Thyroid gland (tissue), 4 donors: ENCODE measurements around the gene CFAP299. TPM values are rescaled to one million over a fixed set of nuclear protein-coding genes. Genes with fewer than 3 reads are reported as not detected.
A peak's percentile ranks its signal among the peaks of the same experiment; 100 is the strongest.
"Not testable (repeated sequence)": the region's sequence is repeated elsewhere in the genome, so short reads cannot be mapped to it uniquely, and the experiment has no call there.

Experiments used
- DNase-seq, 2 donors: peaks; one replicate each; pipeline ENCODE4 v3.0.0-alpha.2; 2019
- H3K27ac ChIP-seq, 3 donors: fragments of 200-600 bp; sonication (generic); 1 replicate in 2 of 3; 2 replicates in 1 of 3; pipeline ENCODE4 v1.5.1; 2016 to 2019; ENCODE audit warnings: mild to moderate bottlenecking in 1 of 3, moderate library complexity in 1 of 3
- H3K27me3 ChIP-seq: fragments of 200-600 bp; sonication (generic); one replicate; pipeline ENCODE4 v1.5.1; 2019
- H3K36me3 ChIP-seq, 2 donors: fragments of 200-600 bp; sonication (generic); one replicate each; pipeline ENCODE4 v1.5.1; 2016 to 2019
- H3K4me1 ChIP-seq, 2 donors: fragments of 200-600 bp; sonication (generic); one replicate each; pipeline ENCODE4 v1.5.1; 2017 to 2019
- H3K4me3 ChIP-seq, 3 donors: fragments of 200-600 bp; sonication (generic); replicated peaks in 1 of 3; 1 replicate in 2 of 3; 2 replicates in 1 of 3; pipeline ENCODE4 v1.5.1; 2016; ENCODE audit warnings: mild to moderate bottlenecking in 1 of 3
- H3K9me3 ChIP-seq: fragments of 200-600 bp; sonication (generic); one replicate; pipeline ENCODE4 v1.5.1; 2017
- POLR2A ChIP-seq, 2 donors: fragments of 450-650 bp; IDR thresholded peaks; one replicate each; pipeline ENCODE4 v1.6.1; 2017; ENCODE audit warnings: antibody characterized with exemption in 2 of 2, mild to moderate bottlenecking in 2 of 2, moderate library complexity in 1 of 2
- WGBS, 2 donors: methylation state at CpG; one replicate each; pipeline ENCODE4 v1.1.5; 2017; 5-methylcytosine and 5-hydroxymethylcytosine counted together
- intact Hi-C: fragments of 100-400 bp; cut with DNase I; formaldehyde crosslinking; loops from one replicate; pipeline ENCODE4 v1.15.1; 2023
- total RNA-seq, 4 donors: library from RNA; depleted of rRNA; stranded (reverse); fragments of >200 nt; gene quantifications; one replicate each; pipeline ENCODE4 v1.2.3, GENCODE V29; 2016
- TF ChIP-seq, protein P1 (sequence below), 6 experiments: fragments of 200-600 bp in 3 of 6; fragments of 450-650 bp in 3 of 6; sonication (generic) in 3 of 6; IDR thresholded peaks; one replicate each; pipeline ENCODE4 v1.5.1; 2016 to 2019; ENCODE audit warnings: antibody characterized with exemption in 6 of 6, mild to moderate bottlenecking in 2 of 6, inconsistent platforms in 1 of 6, moderate library complexity in 1 of 6

Gene CFAP299
- 1 to 10 TPM in 3 of 4 donors, not detected in 1; 1.3 to 2.8 (median 2.7) TPM for total RNA-seq

- H3K4me3 ChIP-seq: peak within 1 kb of the TSS; percentile 16 to 79 (median 40)
- WGBS, 2 donors: 0 to 1% methylated on average over 15 to 44 of the region's 49 CpGs
- H3K36me3 ChIP-seq: no peaks in the 10 kb centered on the region
- H3K4me1 ChIP-seq: no peaks in the 10 kb centered on the region
- intact Hi-C loops: no loop called here
- no peaks in the 10 kb centered on the region for H3K27me3 ChIP-seq
- TF ChIP-seq POLR2A (IDR thresholded peaks at IDR 0.05): peak in 1 of 2 donors; percentile 13
- TF ChIP-seq, protein P1, sequence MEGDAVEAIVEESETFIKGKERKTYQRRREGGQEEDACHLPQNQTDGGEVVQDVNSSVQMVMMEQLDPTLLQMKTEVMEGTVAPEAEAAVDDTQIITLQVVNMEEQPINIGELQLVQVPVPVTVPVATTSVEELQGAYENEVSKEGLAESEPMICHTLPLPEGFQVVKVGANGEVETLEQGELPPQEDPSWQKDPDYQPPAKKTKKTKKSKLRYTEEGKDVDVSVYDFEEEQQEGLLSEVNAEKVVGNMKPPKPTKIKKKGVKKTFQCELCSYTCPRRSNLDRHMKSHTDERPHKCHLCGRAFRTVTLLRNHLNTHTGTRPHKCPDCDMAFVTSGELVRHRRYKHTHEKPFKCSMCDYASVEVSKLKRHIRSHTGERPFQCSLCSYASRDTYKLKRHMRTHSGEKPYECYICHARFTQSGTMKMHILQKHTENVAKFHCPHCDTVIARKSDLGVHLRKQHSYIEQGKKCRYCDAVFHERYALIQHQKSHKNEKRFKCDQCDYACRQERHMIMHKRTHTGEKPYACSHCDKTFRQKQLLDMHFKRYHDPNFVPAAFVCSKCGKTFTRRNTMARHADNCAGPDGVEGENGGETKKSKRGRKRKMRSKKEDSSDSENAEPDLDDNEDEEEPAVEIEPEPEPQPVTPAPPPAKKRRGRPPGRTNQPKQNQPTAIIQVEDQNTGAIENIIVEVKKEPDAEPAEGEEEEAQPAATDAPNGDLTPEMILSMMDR (IDR thresholded peaks at IDR 0.05): peak in 5 of 6 experiments; percentile 10 to 67 (median 53)
- DNase-seq: peak; percentile 91 to 93
- H3K27ac ChIP-seq: no peak within 1 kb of the TSS
- H3K9me3 ChIP-seq: no peaks in the 10 kb centered on the region
These were observed at the start of gene CFAP299 for GRCh38 chr4:80335554-80336358. Gene CFAP299, plus strand, starts transcription at chr4:80335730.

DNA sequence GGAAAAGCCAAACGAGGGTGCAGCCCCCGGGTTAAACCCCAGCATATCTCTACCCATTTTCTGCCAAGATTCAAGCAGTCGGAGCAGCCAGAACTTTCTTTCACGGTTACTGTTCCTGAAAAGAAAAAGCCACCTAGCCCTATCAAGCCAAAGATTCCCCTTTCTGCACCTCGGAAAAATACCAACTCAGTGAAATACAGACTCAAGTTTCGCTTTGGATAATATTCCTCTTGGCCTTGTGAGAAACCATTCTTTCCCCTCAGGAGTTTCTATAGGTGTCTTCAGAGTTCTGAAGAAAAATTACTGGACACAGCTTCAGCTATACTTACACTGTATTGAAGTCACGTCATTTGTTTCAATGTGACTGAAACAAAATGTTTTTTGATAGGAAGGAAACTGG is 49.1 kb upstream of the CFAP299 start:
- H3K27ac ChIP-seq: no peak overlapping the region
- H3K4me1 ChIP-seq: no peaks in the 10 kb centered on the region
- WGBS, 2 donors: 50 to 57% methylated on average over 7 of the region's 7 CpGs
- no peaks in the 10 kb centered on the region for H3K36me3 ChIP-seq
- H3K4me3 ChIP-seq: no peak overlapping the region
- TF ChIP-seq, protein P1 (IDR thresholded peaks at IDR 0.05): no peak
- intact Hi-C loops: no loop called here
- no peaks in the 10 kb centered on the region for H3K27me3 ChIP-seq
- no peaks in the 10 kb centered on the region for H3K9me3 ChIP-seq
- no peak for DNase-seq

DNA sequence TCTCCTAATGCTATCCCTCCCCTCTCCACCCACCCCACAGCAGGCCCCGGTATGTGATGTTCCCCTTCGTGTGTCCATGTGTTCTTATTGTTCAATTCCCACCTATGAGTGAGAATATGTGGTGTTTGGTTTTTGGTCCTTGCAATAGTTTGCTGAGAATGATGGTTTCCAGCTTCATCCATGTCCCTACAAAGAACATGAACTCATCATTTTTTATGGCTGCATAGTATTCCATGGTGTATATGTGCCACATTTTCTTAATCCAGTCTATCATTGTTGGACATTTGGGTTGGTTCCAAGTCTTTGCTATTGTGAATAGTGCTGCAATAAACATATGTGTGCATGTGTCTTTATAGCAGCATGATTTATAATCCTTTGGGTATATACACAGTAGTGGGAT is 44.9 kb upstream of the CFAP299 start:
- H3K27me3 ChIP-seq, DNase-seq, H3K9me3 ChIP-seq, H3K36me3 ChIP-seq, H3K4me1 ChIP-seq, H3K27ac ChIP-seq, intact Hi-C loops, H3K4me3 ChIP-seq: not testable (repeated sequence)
- WGBS, 2 donors: 96 to 97% methylated on average over 2 of the region's 2 CpGs

- no peak overlapping the region for H3K27ac ChIP-seq
- no peaks in the 10 kb centered on the region for H3K4me1 ChIP-seq
- H3K9me3 ChIP-seq: no peaks in the 10 kb centered on the region
- no peaks in the 10 kb centered on the region for H3K27me3 ChIP-seq
- TF ChIP-seq, protein P1 (IDR thresholded peaks at IDR 0.05): no peak
- TF ChIP-seq POLR2A (IDR thresholded peaks at IDR 0.05): no peak
- no peak overlapping the region for H3K4me3 ChIP-seq
- WGBS, 2 donors: 84 to 87% methylated on average over 2 of the region's 2 CpGs
- no peak for DNase-seq
- intact Hi-C loops: no loop called here
- H3K36me3 ChIP-seq: no peaks in the 10 kb centered on the region
These were observed 41.3 kb upstream of the CFAP299 start for GRCh38 chr4:80294206-80294605.

GRCh38 chr4:80295336-80295735 is 40.2 kb upstream of the CFAP299 start:
- H3K9me3 ChIP-seq: no peaks in the 10 kb centered on the region
- WGBS, 2 donors: 61 to 63% methylated on average over 3 of the region's 3 CpGs
- H3K27ac ChIP-seq: no peak overlapping the region
- no peaks in the 10 kb centered on the region for H3K36me3 ChIP-seq
- intact Hi-C loops: no loop called here
- no peak for TF ChIP-seq POLR2A (IDR thresholded peaks at IDR 0.05)
- TF ChIP-seq, protein P1 (IDR thresholded peaks at IDR 0.05): no peak
- DNase-seq: no peak
- H3K27me3 ChIP-seq: no peaks in the 10 kb centered on the region
- no peaks in the 10 kb centered on the region for H3K4me1 ChIP-seq
- H3K4me3 ChIP-seq: no peak overlapping the region
